Dedifferentiated amniotic fluid mesenchymal stem cell (primary cell): ENCODE results near the gene POU6F1.

Experiments
- DNase-seq: peaks from one replicate; pipeline ENCODE4 v3.0.0-alpha.2; 2016; ENCODE audit errors: extremely low spot score

The POU6F1 gene

DNA sequence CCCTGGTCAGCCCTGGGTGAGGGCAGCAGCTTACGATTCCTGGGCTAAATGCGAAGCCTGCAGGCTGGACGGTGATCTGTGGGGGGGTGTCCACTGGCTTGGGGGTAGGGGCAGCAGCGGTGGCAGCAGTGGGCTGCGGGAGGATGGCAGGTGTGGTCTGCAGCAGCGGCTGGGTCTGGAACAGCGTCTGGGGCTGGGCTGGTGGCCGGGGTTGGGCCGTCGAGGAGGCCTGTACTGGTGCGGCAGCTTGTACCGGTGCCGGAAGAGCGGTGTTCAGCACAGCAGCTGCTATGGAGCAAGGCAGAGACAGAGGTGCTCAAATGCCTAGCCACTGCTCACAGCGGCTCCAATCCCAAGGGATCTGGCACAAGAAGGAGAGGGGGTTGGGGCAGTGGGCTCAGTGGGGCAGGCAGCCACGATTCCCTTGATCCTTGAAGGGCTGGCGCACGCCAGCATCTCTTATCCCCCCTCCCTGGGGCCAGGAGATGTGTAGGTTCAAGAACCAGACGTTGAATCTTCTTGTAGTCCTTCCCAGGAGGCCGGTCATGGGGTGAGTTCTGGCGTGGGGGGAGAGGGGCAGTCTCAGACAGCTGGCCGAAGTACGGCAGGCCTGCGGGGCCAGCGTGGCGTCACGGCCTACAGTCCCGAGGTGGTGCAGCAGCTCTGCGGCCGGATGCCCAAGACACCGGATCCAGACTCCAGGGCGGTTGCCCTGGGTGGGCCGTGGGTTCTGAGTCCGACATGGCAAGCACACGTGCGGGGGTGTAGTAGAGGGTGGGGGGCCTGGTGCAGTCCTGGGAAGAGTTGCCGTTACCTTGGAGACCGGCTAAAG lies 19.9 kb downstream of the POU6F1 start:
- no peak for DNase-seq

DNA sequence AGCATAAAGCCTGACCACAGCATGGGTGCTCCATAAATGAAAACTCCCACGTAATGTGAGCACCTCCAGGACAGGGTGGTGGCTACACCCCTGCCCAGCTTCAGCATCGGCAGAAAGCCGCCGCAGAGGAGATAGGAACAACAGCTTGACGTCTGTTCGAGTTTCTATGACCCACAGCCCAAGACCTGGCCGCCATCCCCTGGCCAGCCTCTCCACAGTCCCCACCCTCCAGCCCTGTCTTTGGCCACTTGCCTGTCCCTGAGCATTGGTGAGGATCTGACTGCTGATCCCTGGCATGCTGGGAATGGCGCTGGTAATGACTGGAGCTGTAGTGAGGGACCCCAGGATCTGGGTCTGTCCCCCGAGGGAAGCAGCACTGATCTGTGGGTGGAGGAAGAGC lies 21.3 kb downstream of the POU6F1 start:
- DNase-seq, result no peak

DNA sequence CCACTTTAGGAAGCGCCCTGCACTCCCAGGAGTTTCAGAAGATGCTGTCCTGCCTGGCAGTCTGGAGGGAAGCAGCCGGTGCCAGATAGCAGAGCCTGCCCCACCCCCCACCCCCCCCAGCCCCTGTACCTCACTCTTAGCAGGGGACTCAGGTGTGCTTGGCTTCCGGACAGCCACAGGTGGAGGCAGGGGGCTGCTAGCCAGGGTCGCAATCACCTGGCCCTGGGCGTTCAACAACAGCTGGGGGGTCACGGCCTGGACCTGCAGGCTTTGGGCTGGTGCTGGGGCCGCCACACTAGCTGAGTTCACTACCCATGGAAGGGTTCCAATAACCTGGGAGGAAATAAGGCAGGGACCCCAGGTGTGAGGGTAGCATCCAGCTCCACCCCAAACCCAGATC lies 22.0 kb downstream of the POU6F1 start:
- DNase-seq, result no peak

DNA sequence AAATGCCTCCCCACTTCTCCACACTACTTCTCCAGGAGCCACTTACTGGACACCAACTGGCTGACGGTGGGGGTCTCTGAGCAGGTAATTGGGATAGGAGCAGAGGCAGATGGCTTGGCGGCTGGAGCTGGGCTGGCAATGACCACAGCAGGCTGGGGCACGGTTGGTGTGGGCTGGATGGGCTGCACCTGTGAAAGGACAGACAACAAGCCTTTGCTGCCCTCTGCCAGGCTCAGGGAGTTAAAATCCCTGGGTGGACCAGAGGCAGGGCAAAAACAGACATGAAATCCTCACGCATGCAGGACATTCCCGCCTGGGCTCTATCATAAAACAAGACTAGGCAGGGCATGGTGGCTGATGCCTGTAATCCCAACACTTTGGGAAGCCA lies 25.6 kb downstream of the POU6F1 start:
- no peak for DNase-seq

DNA sequence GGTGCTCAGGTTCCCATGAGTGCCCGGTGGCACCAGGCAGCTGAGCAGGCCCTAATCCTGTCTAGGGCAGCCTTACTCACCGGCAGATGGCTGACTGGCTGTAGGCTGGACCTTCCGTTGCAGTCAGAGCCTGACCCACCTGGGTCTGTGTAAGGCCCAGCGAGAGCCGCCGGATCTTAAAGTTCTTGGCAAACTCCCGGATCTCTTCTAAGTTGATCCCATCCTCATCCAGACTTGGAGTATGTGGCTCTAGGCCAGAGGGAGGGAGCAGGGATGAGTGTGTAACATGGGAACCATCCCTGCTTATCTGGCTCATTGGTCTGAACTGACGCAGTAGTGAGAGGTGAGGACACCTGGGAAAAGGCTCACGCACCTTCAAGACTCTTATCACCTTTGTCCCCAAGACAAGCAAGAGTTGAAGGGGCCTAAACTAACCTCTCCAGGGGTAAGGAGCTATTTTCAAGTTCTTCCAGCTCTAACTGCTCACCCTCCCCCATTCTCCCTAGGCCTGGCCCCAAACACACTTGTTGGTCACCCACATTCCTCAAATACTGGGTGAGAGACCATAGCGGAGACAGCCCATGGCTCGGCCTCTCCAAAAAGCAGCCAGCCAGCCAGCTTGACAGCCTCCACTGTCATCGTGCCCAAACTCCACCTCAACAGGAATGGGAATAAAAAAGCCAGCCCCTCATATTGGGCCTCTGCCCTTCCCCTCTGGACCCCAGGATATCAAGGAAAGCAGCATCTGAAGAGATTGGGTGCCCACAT lies 26.2 kb downstream of the POU6F1 start:
- DNase-seq, result no peak

DNA sequence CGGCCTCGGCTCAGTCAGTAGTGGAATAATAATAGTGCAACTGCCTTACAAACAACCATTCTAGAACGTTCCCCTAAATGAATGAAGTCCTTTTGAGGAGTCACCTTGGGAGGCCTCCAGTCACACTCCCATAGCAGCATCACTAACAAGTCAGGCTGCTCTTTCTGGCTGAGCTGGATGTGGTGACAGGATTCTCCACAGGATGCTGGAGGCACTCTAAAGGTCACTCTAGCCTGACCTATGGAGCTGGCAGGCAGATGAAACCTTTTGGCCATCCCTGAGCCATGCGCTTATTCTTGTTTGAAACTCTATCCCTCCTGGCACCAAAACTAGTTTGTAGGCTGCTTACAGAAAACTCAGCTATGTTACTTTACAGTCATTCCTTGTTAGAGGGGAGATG lies 27.0 kb downstream of the POU6F1 start:
- DNase-seq, result no peak

DNA sequence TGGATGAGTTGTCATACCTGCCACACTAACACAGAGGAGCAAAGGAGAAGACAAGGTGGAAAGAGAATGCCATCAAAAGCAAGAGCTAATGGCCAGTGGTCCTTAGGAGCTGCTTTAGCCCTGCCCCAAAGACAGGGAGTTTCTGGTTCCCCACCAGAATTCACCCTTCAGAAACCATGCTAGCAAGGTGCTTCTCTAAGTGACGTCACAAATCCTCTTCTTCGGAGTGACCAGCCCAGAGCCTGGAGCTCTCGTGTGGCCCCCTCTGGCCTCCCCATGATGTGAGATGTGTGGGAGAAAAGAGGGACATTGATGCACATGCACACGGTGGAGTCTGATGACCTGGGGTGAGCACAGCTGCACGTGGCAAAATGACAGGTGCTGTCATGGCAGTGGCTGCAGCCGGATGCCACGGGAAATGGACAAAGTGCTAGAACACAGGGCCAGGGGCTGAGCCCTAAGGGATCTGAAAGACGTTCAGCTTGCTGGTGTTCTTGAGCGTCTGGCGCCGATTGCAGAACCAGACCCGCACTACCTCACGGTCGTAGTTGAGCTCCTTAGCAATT lies 28.0 kb downstream of the POU6F1 start:
- no peak for DNase-seq

DNA sequence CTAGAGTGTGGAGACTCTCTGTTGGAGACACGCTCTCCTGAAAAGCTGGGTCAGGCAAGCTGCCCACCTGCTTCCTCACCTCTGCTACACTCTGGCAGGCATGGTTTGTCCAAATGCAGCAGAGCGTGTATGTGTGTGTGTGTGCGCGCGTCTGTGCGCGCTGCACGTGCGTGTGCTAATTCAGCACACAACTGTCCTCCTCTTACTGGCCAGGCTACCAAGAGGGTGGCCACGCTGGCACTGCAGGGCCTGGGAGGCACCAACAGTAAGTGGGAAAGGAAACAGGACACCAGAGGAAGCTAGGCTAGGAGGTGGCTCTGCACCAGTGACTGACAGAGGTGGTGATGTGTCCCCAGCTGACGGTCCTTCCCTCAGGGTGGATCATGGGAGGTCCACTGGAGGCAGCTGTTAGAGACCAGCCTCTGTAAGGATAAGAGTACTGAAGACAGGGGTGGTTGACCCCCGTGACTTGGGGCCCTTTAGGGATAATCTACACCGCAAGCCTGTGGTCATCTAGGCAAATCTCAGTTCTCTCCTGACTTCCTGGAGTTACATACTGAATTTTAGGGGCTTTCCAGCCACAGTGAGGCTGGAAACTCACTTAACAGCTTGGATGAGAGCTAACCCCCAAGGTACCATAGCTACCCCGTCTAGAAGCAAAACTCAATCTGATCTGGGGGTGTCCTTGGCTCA lies 29.4 kb downstream of the POU6F1 start:
- no peak for DNase-seq

DNA sequence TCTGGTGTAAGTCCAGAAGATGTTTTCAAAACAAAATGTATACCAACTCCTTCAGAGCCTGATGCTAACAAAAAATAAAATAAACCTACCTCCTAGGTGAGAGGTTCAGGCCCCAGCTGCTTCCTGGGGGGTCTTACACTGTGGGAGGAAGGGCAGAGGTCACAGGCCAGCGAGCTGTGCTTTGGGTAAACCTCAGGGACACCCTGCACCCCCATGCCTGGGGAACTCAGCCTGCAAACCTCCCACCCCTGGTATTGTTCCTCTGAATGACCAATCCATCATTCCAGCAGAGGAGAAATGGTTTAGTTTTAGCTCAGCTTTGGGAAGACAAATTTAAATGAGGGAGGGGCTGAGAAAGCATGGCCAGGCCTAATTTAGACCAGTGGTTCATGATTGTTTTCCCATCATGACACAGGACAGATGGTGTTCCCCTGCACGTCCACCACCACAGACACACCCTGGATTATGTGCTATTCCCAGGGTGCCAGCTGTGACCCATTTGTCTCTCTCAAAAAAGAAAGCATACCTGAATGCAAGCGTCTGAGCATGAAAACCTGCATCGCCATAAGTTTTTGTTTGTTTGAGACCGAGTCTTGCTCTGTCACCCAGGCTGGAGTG lies 30.4 kb downstream of the POU6F1 start:
- no peak for DNase-seq

DNA sequence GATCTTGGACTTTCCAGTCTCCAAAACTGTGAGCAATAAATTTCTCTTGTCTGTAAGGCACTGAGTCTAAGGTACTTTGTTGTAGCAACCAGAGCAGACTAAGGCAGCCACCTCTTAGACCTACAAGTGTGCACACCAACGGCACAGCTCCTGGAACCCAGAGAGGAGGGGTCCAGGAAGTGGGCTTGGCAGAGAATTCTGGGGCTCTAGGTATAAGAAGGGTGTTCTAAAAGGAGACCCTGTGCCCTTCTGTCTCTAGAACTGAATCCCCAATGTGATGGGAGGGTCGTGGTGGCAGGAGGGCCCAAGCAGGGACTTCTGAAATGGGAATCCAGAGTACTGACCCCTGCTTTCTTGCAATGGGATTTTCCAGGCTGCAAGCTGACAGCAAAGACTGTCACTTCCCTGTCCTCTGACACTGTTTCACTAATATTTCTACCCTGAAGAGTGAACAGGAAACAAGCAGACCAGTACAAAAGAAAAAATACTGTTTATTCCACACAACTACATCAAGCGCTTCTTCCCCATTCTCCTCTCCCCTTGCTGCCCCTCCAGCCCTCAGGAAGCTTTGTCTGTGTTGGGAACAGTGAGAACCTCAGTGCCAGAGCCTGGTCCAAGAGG lies 31.3 kb downstream of the POU6F1 start:
- DNase-seq, result no peak

DNA sequence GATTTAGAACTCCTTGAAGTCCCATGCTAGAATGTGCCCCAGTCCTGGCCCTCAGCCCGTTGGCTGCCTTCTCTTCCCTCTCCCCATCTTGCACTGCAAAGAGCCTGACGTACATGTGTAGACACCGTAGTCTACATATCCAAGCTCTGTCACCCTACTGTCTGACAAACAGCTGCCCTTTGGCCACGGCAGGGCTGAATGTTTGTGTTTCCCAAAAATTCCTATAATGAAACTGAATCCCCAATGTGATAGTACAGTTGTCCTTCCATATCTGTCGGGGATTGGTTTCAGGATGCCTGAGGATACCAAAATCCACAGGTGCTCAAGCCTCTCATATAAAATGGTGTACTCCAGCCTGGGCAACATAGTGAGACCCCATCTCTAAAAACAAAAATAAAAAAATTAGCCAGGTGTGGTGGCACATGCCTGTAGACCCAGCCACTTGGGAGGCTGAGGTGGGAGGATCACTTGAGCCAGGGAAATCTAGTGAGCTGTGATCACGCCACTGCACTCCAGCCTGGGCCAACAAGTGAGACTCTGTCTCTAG lies 32.6 kb downstream of the POU6F1 start:
- no peak for DNase-seq

DNA sequence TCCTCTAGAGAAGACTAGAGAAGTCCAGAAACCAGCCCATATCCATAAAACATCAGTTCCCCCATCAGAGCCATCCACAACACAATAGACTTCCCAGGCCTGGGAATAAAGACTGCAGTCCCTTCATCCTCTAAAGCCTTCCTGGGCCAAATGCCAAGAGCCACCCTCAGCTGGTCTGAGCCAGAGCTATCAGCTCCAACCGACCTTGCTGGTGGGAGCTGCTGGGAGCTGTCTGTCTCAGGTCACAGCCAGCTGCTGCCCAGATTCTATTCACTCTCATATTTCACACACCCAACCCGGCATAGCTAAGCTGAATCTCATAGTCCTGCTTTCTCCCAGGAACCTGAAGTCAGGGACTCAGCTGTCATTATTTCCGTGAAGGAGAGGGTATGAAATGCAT lies 34.0 kb downstream of the POU6F1 start:
- peak; percentile 17 for DNase-seq

DNA sequence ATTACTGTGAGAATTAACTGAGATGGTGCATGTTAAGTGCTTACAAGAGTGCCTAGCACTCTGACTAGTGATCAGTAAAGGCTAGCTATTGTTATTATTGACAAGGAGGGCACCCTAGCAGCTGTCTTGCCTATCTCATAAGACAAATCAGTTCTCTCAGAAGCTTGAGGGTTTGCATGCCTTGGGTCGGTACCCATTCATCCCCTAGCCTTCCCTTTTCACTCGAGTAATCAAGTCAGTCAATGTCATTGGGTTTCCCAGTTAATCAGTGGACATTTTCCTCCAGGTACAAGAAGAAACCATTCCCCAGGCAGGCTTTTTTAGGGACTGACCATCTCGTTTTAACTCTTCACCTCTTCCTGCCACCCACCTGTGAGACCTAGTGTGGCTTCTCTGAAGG lies 34.5 kb downstream of the POU6F1 start:
- DNase-seq, result no peak

DNA sequence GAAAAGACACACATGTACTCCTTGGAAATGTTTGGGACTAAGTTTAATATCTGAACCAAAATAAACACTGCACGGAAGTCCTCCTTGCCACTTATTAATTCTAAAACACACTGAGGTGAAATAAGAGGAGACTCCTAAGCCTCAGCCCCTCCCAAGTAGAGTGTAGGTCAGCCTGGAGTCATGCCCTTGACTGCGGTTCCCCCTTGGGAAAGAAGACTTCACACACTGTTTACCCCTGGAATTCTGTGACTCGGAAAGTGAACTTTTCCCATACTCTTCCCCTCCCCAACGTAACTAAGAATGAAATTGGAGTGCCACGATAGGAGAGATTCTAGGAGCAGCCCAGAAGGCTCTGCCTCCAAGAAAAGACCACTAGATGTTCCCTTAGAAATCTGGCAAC lies 36.3 kb downstream of the POU6F1 start:
- DNase-seq, result no peak

DNA sequence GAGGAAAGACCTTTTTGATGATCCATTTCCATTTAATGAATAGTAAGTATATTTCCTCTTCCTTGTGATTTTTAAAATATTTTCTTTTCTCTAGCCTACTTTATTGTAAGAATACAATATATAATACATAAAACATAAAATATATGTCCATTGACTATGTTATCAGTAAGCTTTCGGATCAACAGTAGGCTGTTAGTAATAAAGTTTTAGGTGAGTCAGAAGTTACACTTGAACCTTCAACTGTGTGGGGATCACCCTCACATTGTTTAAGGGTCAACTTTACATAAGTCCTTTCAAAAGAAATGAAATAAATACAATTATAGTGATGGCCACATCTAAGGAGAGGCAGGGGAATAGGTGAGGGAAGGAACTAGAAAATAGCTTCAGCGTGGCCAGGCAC lies 40.0 kb downstream of the POU6F1 start:
- DNase-seq, result no peak

DNA sequence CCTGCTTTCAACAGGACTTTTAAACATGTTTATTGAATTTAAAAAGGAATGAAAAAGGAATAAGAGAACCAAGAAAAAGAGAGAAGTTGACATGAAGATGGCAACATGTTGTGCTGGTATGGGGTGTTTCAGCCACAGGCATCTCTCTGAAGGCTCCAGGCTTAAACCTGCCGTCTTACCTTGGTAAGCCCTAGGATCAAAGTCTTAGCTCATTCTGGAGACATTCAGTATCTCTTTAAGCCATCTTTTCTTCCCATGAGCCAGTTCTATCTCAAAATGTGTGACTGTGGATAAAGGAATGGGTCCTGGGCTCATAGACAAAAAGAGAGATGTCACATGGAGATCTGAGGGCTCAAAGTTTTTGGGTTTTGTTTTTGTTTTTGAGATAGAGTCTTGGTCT lies 43.4 kb downstream of the POU6F1 start:
- no peak for DNase-seq

DNA sequence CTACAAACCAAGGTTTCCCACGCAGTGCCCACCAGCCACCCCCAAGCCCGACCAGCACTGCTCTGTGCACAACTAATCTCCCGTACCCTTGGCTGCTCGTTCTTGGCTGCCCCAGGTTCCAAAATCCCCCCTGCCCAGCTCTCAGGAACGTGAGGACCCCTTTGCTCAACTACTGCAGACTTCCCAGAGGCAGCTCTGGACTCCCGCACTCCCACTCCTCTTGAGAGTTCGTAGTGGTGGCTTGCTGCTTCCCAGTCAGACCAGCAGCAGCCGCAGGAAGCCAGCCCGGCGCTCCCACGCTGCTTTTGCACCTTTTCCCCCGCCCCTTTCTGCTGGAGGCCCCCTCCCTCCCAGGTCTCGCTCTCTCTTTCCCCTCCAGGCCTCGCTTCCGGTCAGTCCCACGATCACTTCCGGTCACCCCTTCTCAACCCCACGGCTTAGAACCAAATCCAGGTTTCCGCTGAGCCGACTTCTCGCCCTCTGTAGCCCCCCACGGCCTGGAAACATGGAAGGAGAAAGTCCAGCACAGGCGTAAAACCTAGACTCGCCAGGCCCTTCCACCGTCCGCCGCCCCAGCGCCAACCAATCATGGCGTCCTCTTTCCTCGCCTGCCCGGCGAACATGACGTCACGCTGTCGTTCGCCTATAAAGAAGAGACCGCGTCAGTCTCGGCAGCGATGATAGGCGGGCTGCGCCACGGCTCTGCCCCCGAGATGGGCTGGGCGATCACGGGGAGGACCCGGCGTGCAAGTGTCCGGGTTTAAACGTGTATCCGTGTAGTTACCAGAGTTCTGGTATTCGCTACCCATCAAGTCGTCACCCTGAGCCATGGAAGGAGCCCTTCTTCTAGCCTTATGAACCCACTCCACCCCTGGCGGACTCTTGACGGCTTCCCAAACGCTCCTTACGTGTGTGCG lies 45.1 kb downstream of the POU6F1 start, which contains the start of gene TFCP2:
TSS of gene TFCP2 (minus strand) at position 621 of the 917 bp plus-strand sequence. CDS start 713 bp downstream, outside the sequence.
- DNase-seq, result peak; percentile 95

DNA sequence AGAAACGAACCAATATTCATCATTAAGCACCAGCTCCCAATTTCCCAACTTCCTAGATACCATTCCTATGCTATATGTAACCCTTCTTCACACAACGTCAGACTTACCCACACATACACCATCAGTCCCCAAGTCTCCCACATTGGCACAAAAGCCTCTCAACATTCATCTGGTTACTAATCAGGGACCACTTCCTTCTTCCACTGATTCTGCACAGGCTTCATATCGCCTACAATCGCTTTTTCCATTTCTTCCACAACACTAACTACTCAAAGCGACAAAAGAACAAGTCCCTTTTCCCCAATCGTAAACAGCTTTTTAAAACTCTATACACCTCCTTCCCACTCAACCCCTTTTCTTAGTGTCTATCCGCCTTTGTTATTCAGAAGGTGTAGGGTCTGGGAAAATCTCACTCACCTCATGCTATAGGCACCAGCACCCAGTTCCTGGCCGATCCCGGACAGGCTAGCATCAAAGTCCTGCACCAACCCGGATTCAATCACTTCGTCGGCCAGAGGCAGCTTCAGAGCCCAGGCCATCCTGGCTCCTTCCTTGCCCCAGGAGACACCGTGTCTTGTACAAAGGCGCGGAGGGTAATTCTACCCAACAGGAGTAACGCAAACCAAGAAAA lies 45.9 kb downstream of the POU6F1 start:
- DNase-seq, result no peak

DNA sequence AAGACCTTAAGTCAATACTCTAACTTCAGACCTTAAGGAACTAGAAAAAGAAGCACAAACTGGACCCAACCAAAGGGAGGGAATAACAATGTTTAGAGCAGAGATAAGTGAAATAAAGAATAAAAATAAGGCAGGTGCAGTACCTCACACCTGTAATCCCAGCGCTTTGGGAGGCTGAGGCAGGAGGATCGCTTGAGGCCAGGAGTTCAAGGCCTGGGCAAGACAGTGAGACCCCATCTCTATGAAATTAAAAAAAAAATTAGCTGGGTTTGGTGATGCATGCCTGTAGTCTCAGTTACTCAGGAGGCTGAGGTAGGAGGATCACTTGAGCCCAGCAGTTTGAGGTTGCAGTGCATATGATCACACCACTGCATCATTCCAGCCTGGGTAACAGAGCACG lies 54.1 kb downstream of the POU6F1 start:
- DNase-seq, result no peak
